ENCODE measurements around the gene RNF123. TPM values are rescaled to one million over a fixed set of nuclear protein-coding genes. Genes with fewer than 3 reads are reported as not detected.
"Not testable (repeated sequence)": the region's sequence is repeated elsewhere in the genome, so short reads cannot be mapped to it uniquely, and the experiment has no call there.

Gene RNF123
- polyA plus RNA-seq, 1 of the 3 experiments (the other 2 are of a cell fraction), result 48.1 TPM

DNA sequence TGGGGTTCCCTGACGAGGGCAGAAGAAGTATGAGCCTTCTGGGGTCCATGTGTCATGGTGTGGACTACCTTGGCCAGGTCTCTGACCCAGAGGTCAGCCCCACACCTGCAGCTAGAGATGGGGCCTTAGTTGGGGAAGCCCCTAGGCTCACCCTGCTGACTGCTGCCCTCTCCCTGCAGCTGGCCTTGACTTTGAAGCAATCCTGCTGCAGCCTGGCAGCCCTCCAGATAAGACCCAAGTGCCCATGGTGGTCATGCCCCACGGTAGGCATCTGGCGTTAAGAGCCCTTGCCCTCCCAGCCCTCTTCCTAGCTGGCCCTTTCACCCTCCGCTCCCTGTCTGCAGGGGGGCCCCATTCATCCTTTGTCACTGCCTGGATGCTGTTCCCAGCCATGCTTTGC is 7.8 kb upstream of the RNF123 start:
- no peaks in the 10 kb centered on the region for H3K27me3 ChIP-seq (ENCODE audit: insufficient read depth)
- no peak overlapping the region for H3K4me2 ChIP-seq
- TF ChIP-seq NRF1 (IDR thresholded peaks at IDR 0.05; ENCODE audit: low read depth, low read length), result no peak
- no peak for TF ChIP-seq FOXM1 (IDR thresholded peaks at IDR 0.05; ENCODE audit: low read depth)
- no peak for TF ChIP-seq SMC3 (IDR thresholded peaks at IDR 0.05; ENCODE audit: low read depth, low read length)
- no peak for TF ChIP-seq GABPA (IDR thresholded peaks at IDR 0.05; ENCODE audit: low read depth)
- no peak for TF ChIP-seq EZH2phosphoT487 (IDR thresholded peaks at IDR 0.05; ENCODE audit: borderline replicate concordance, low read depth)
- TF ChIP-seq RAD21 (IDR thresholded peaks at IDR 0.05; ENCODE audit: low read length), result no peak
- TF ChIP-seq EP300 (IDR thresholded peaks at IDR 0.05; ENCODE audit: borderline replicate concordance in 1 of 2, low read depth in 1 of 2, low read length in 1 of 2), result no peak
- TF ChIP-seq MXI1 (IDR thresholded peaks at IDR 0.05; ENCODE audit: low read depth, low read length), result no peak
- TF ChIP-seq TCF12 (IDR thresholded peaks at IDR 0.05), result no peak
- H3K9me2 ChIP-seq, result no peaks in the 10 kb centered on the region
- H2AFZ ChIP-seq (ENCODE audit: low read depth), result no peak overlapping the region
- CTCF ChIA-PET, result no interaction called here
- peaks cover 16 to 72% of the 10 kb centered on the region in 2 experiments for H3K36me3 ChIP-seq (replicated peaks in 1 of 2; ENCODE audit: control insufficient read depth in 1 of 2, insufficient read depth in 2 of 2, low read length in 1 of 2)
- H3K79me2 ChIP-seq (ENCODE audit: insufficient read depth), result no peaks in the 10 kb centered on the region
- 100% methylated on average over 1 of the region's 4 CpGs for WGBS (ENCODE audit: low lambda C conversion rate)
- H3K4me3 ChIP-seq (ENCODE audit: low read depth in 2 of 2, low read length in 1 of 2), result no peak overlapping the region
- no peaks in the 10 kb centered on the region for H3K4me1 ChIP-seq (ENCODE audit: control insufficient read depth in 1 of 2, insufficient read depth in 2 of 2, low read depth in 1 of 2, low read length in 1 of 2)
- no peaks in the 10 kb centered on the region for H3F3A ChIP-seq (replicated peaks; ENCODE audit: insufficient read depth)
- no peaks in the 10 kb centered on the region for H4K20me1 ChIP-seq (ENCODE audit: insufficient read depth)
- no peak overlapping the region for H3K27ac ChIP-seq (ENCODE audit: low read depth in 2 of 2, low read length in 1 of 2)
- no peak overlapping the region for H3K9ac ChIP-seq
- POLR2A ChIA-PET, result interaction anchor here (0.5 kb wide), 1 partner anchor 147 kb away, joined by 3 read pairs; no protein-coding TSS in a partner anchor
- H3K9me3 ChIP-seq, result no peaks in the 10 kb centered on the region
- DNase-seq, result no peak

DNA sequence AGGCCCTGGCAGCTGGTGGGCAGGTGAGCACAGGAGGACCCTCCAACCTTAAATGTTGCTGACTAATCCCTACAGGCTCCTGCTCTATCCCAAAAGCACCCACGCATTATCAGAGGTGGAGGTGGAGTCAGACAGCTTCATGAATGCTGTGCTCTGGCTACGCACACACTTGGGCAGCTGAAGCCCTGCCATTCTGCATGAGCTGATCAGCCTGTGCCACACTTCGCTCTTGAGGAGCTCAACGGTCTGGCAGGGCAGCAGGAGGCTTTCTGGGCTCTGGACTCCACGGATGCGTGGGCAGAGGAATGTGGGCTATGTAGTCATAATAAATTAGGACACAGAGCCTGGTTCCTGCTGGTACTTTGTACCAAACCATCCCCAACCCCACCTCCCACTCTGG is 6.2 kb upstream of the RNF123 start:
- no peak overlapping the region for H3K4me3 ChIP-seq (ENCODE audit: low read depth in 2 of 2, low read length in 1 of 2)
- H3K79me2 ChIP-seq (ENCODE audit: insufficient read depth), result no peaks in the 10 kb centered on the region
- 100% methylated on average over 5 of the region's 6 CpGs for WGBS (ENCODE audit: low lambda C conversion rate)
- H3K4me2 ChIP-seq, result no peak overlapping the region
- no peak for DNase-seq
- H3K9me3 ChIP-seq, result no peaks in the 10 kb centered on the region
- H4K20me1 ChIP-seq (ENCODE audit: insufficient read depth), result no peaks in the 10 kb centered on the region
- H3F3A ChIP-seq (replicated peaks; ENCODE audit: insufficient read depth), result no peaks in the 10 kb centered on the region
- H2AFZ ChIP-seq (ENCODE audit: low read depth), result no peak overlapping the region
- no peaks in the 10 kb centered on the region for H3K27me3 ChIP-seq (ENCODE audit: insufficient read depth)
- ChIA-PET CTCF (interaction anchor here (0.8 kb wide), 1 partner anchor 144 kb away, joined by 3 read pairs; no protein-coding TSS in a partner anchor), POLR2A (no interaction called here)
- TF ChIP-seq RXRA (IDR thresholded peaks at IDR 0.05; ENCODE audit: borderline replicate concordance, low read depth), result no peak
- no peak for TF ChIP-seq MEF2A (IDR thresholded peaks at IDR 0.05; ENCODE audit: borderline replicate concordance, low read depth)
- TF ChIP-seq PBX3 (IDR thresholded peaks at IDR 0.05), result no peak
- no peak for TF ChIP-seq EZH2phosphoT487 (IDR thresholded peaks at IDR 0.05; ENCODE audit: borderline replicate concordance, low read depth)
- TF ChIP-seq ELF1 (IDR thresholded peaks at IDR 0.05), result no peak
- TF ChIP-seq CHD2 (IDR thresholded peaks at IDR 0.05; ENCODE audit: low read length, partially characterized antibody), result no peak
- no peak for TF ChIP-seq NRF1 (IDR thresholded peaks at IDR 0.05; ENCODE audit: low read depth, low read length)
- TF ChIP-seq FOSL2 (IDR thresholded peaks at IDR 0.05; ENCODE audit: borderline replicate concordance, low read depth), result no peak
- no peaks in the 10 kb centered on the region for H3K9me2 ChIP-seq
- peaks cover 8 to 56% of the 10 kb centered on the region in 2 experiments for H3K36me3 ChIP-seq (replicated peaks in 1 of 2; ENCODE audit: control insufficient read depth in 1 of 2, insufficient read depth in 2 of 2, low read length in 1 of 2)
- peaks cover 0 to 4% of the 10 kb centered on the region in 2 experiments; a peak in 1 of 4 replicates for H3K4me1 ChIP-seq (ENCODE audit: control insufficient read depth in 1 of 2, insufficient read depth in 2 of 2, low read depth in 1 of 2, low read length in 1 of 2)
- H3K27ac ChIP-seq (ENCODE audit: low read depth in 2 of 2, low read length in 1 of 2), result no peak overlapping the region
- no peak overlapping the region for H3K9ac ChIP-seq

GRCh38 chr3:49684453-49684852 is 4.9 kb upstream of the RNF123 start:
- peaks cover 5 to 13% of the 10 kb centered on the region in 2 experiments; a peak in 2 of 4 replicates for H3K4me1 ChIP-seq (ENCODE audit: control insufficient read depth in 1 of 2, insufficient read depth in 2 of 2, low read depth in 1 of 2, low read length in 1 of 2)
- H3K4me2 ChIP-seq; DNase-seq; H3K9ac ChIP-seq; H3K9me3 ChIP-seq; H3K27ac ChIP-seq (ENCODE audit: low read depth in 2 of 2, low read length in 1 of 2); H4K20me1 ChIP-seq (ENCODE audit: insufficient read depth); H3K79me2 ChIP-seq (ENCODE audit: insufficient read depth); H3K9me2 ChIP-seq; H3F3A ChIP-seq (replicated peaks; ENCODE audit: insufficient read depth); H2AFZ ChIP-seq (ENCODE audit: low read depth); POLR2A ChIA-PET; H3K4me3 ChIP-seq (ENCODE audit: low read depth in 2 of 2, low read length in 1 of 2); H3K27me3 ChIP-seq (ENCODE audit: insufficient read depth): not testable (repeated sequence)
- H3K36me3 ChIP-seq (replicated peaks in 1 of 2; ENCODE audit: control insufficient read depth in 1 of 2, insufficient read depth in 2 of 2, low read length in 1 of 2), result peaks cover under 1 to 43% of the 10 kb centered on the region in 2 experiments
- no CpG with 5 or more reads among the region's 2 CpGs for WGBS (ENCODE audit: low lambda C conversion rate)
- CTCF ChIA-PET, result interaction anchor here (1.4 kb wide), 1 partner anchor 13 kb away, joined by 6 read pairs; no protein-coding TSS in a partner anchor

GRCh38 chr3:49685103-49685502 is 4.3 kb upstream of the RNF123 start:
- H3K9me2 ChIP-seq; DNase-seq; H3K27ac ChIP-seq (ENCODE audit: low read depth in 2 of 2, low read length in 1 of 2); POLR2A ChIA-PET; H3K4me3 ChIP-seq (ENCODE audit: low read depth in 2 of 2, low read length in 1 of 2); H3K79me2 ChIP-seq (ENCODE audit: insufficient read depth); H3F3A ChIP-seq (replicated peaks; ENCODE audit: insufficient read depth); H3K9ac ChIP-seq; H3K4me2 ChIP-seq; H3K9me3 ChIP-seq; H4K20me1 ChIP-seq (ENCODE audit: insufficient read depth); H3K27me3 ChIP-seq (ENCODE audit: insufficient read depth); H2AFZ ChIP-seq (ENCODE audit: low read depth): not testable (repeated sequence)
- CTCF ChIA-PET, result interaction anchor here (1.4 kb wide), 1 partner anchor 13 kb away, joined by 6 read pairs; no protein-coding TSS in a partner anchor
- Histone ChIP-seq H3K36me3 (replicated peaks in 1 of 2; ENCODE audit: control insufficient read depth in 1 of 2, insufficient read depth in 2 of 2, low read length in 1 of 2) (peaks cover 0 to 36% of the 10 kb centered on the region in 2 experiments), H3K4me1 (ENCODE audit: control insufficient read depth in 1 of 2, insufficient read depth in 2 of 2, low read depth in 1 of 2, low read length in 1 of 2) (peaks cover 5 to 13% of the 10 kb centered on the region in 2 experiments; a peak in 2 of 4 replicates)
- WGBS (ENCODE audit: low lambda C conversion rate), result 100% methylated on average over 10 of the region's 10 CpGs

Measured in SK-N-SH (cell line).